ENCODE results near the gene SNTB2. TPM values are rescaled to one million over a fixed set of nuclear protein-coding genes. Genes with fewer than 3 reads are reported as not detected.

The SNTB2 gene
- total and polyA plus RNA-seq, 2 of the 8 experiments (the other 6 are each of a cell fraction or from before 2014, with no cell fraction given) = 6.0 to 16.1 TPM

GRCh38 chr16:69188236-69188549, 1.2 kb downstream of the SNTB2 start:
- Histone ChIP-seq H4K5ac (ENCODE audit: insufficient read length, low read depth, low read length) (no peak overlapping the region), H2BK120ac (replicated peaks; ENCODE audit: low read depth, low read length) (no peak overlapping the region), H3K18ac (ENCODE audit: extremely low read depth, low read length) (no peak overlapping the region), H3K27ac (ENCODE audit: low read depth, low read length) (no peak overlapping the region), H2BK20ac (ENCODE audit: low read length) (no peak overlapping the region), H3K27me3 (replicated peaks in 1 of 4; ENCODE audit: control insufficient read depth in 3 of 4, extremely low read depth in 1 of 4, insufficient read depth in 3 of 4, low read length in 3 of 4) (no peaks in the 10 kb centered on the region), H3K23me2 (ENCODE audit: low read depth, low read length) (peaks cover 6% of the 10 kb centered on the region), H3K4me3 (ENCODE audit: extremely low read depth in 1 of 4, insufficient read depth in 2 of 4, low read depth in 3 of 4, low read length in 4 of 4) (peak overlapping the region; percentile 85 to 96 (median 91)), H3K4me2 (ENCODE audit: insufficient read depth in 1 of 2, low read depth in 2 of 2, low read length in 2 of 2) (peak overlapping the region; percentile 87 to 93), H4K91ac (replicated peaks; ENCODE audit: insufficient read length, low read length) (no peak overlapping the region), H2BK15ac (ENCODE audit: low read length) (no peak overlapping the region), H3K14ac (ENCODE audit: insufficient read length) (no peak overlapping the region), H3K4me1 (replicated peaks in 1 of 4; ENCODE audit: control insufficient read depth in 3 of 4, insufficient read depth in 4 of 4, low read length in 3 of 4) (peaks cover 2 to 7% (median 5%) of the 10 kb centered on the region in 4 experiments; a peak in 4 of 7 replicates), H3K36me3 (ENCODE audit: control insufficient read depth in 2 of 4, insufficient read depth in 4 of 4, low read length in 3 of 4) (no peaks in the 10 kb centered on the region), H3K79me2 (ENCODE audit: control insufficient read depth in 1 of 2, insufficient read depth in 2 of 2, low read length in 2 of 2) (peaks cover 0 to 44% of the 10 kb centered on the region in 2 experiments; a peak in 2 of 4 replicates), H3K9ac (replicated peaks in 1 of 4; ENCODE audit: extremely low read depth in 1 of 4, low read depth in 3 of 4, low read length in 3 of 4) (peak overlapping the region; percentile 66 to 84 (median 75); a peak in 6 of 7 replicates), H2AK5ac (ENCODE audit: low read depth, low read length) (no peak overlapping the region), H2BK5ac (ENCODE audit: low read depth, low read length) (no peak overlapping the region), H2BK12ac (ENCODE audit: low read depth, low read length) (no peak overlapping the region), H3K23ac (ENCODE audit: insufficient read length) (no peak overlapping the region), H4K8ac (ENCODE audit: extremely low read depth, insufficient read depth, low read length) (no peak overlapping the region), H3K9me3 (ENCODE audit: insufficient read depth in 2 of 2, low read depth in 1 of 2, low read length in 1 of 2) (no peaks in the 10 kb centered on the region), H4K20me1 (replicated peaks in 1 of 2; ENCODE audit: control insufficient read depth in 1 of 2, insufficient read depth in 2 of 2, low read length in 2 of 2) (no peaks in the 10 kb centered on the region), H3K56ac (replicated peaks; ENCODE audit: insufficient read length, low read depth, low read length) (no peak overlapping the region), H2AFZ (ENCODE audit: low read length) (no peak overlapping the region), H3K4ac (replicated peaks; ENCODE audit: insufficient read length, low read depth, low read length) (no peak overlapping the region), H3K79me1 (ENCODE audit: low read depth, low read length) (no peaks in the 10 kb centered on the region)
- CTCF ChIA-PET (ENCODE audit: partially characterized antibody) = interaction anchor here (1.0 to 2.0 kb wide), 5 partner anchors 36 to 98 kb away, joined by 3 to 5 read pairs (median 4); no protein-coding TSS in a partner anchor
- 15% methylated on average over 5 of the region's 5 CpGs; no CpG with 5 or more reads in 1 of the 2 experiments for WGBS, 2 experiments (ENCODE audit: extremely low coverage in 1 of 2, insufficient coverage in 1 of 2, insufficient read length in 1 of 2, insufficient replicate concordance in 2 of 2, low coverage in 1 of 2, low lambda C conversion rate in 2 of 2, missing lambda C conversion rate in 1 of 2)
- FAIRE-seq = no peak
- DNase-seq (ENCODE audit: low read depth in 1 of 2, low spot score in 2 of 2) = no peak
- POLR2A ChIA-PET (ENCODE audit: partially characterized antibody) = interaction anchor here (0.7 to 2.5 kb wide), 10 partner anchors 9 to 724 kb away, joined by 3 to 12 read pairs (median 4); partner anchors contain the start of gene PDF
- TF ChIP-seq SIRT6 (IDR thresholded peaks at IDR 0.05; ENCODE audit: low read length) (no peak), SUZ12 (IDR thresholded peaks at IDR 0.05; ENCODE audit: low read length) (no peak), RFX5 (IDR thresholded peaks at IDR 0.05; ENCODE audit: borderline replicate concordance, low read depth, low read length) (no peak), SIN3A (conservative IDR thresholded peaks at IDR 0.05 in 1 of 2, IDR thresholded peaks at IDR 0.05 in 1 of 2; ENCODE audit: low read depth in 1 of 2, low read length in 2 of 2) (no peak), CREB1 (IDR thresholded peaks at IDR 0.05) (no peak), MAFK (IDR thresholded peaks at IDR 0.05; ENCODE audit: low read depth, low read length) (no peak), POLR2AphosphoS5 (IDR thresholded peaks at IDR 0.05; ENCODE audit: low read depth, low read length) (no peak), BACH1 (IDR thresholded peaks at IDR 0.05; ENCODE audit: low read length) (no peak), RNF2 (IDR thresholded peaks at IDR 0.05; ENCODE audit: borderline replicate concordance, low read depth, low read length, missing control alignments, poor library complexity, severe bottlenecking) (no peak), CHD1 (IDR thresholded peaks at IDR 0.05; ENCODE audit: low read depth, low read length) (no peak)
- TF ChIP-seq, protein P1, sequence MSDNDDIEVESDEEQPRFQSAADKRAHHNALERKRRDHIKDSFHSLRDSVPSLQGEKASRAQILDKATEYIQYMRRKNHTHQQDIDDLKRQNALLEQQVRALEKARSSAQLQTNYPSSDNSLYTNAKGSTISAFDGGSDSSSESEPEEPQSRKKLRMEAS (IDR thresholded peaks at IDR 0.05) = no peak
- TF ChIP-seq, protein P2, sequence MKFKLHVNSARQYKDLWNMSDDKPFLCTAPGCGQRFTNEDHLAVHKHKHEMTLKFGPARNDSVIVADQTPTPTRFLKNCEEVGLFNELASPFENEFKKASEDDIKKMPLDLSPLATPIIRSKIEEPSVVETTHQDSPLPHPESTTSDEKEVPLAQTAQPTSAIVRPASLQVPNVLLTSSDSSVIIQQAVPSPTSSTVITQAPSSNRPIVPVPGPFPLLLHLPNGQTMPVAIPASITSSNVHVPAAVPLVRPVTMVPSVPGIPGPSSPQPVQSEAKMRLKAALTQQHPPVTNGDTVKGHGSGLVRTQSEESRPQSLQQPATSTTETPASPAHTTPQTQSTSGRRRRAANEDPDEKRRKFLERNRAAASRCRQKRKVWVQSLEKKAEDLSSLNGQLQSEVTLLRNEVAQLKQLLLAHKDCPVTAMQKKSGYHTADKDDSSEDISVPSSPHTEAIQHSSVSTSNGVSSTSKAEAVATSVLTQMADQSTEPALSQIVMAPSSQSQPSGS (IDR thresholded peaks at IDR 0.05; ENCODE audit: low read length) = no peak
